GM12892 (cell line): ENCODE measurements around the gene ARL4A.

Experiments used
- POLR2A ChIP-seq: IDR thresholded peaks from 2 replicates; pipeline ENCODE4 v1.6.1; 2011; ENCODE audit warnings: low read depth, low read length, control low read depth
- POLR2AphosphoS5 ChIP-seq: IDR thresholded peaks from 2 replicates; pipeline ENCODE4 v1.6.1; 2011; ENCODE audit warnings: low read depth, low read length, control low read depth

GRCh38 chr7:12650080-12650479, 37.4 kb upstream of the ARL4A start:
- no peak for TF ChIP-seq POLR2A
- no peak for TF ChIP-seq POLR2AphosphoS5
